Neural cell (in vitro differentiated cells): ENCODE measurements around the gene RTN4RL1. TPM values are rescaled to one million over a fixed set of nuclear protein-coding genes. Genes with fewer than 3 reads are reported as not detected.

Source experiments
- H2AFZ ChIP-seq: fragments of 200-600, 300-800 bp; sonication (generic), shearing (Covaris generic); 2 replicates; pipeline ENCODE4 v1.6.0; 2014; ENCODE audit warnings: low read depth, mild to moderate bottlenecking, antibody characterized with exemption, low read length, moderate library complexity
- H3F3A ChIP-seq: fragments of 200-600 bp; shearing (Covaris generic); 2 replicates; pipeline ENCODE4 v1.6.1; 2016; ENCODE audit warnings: mild to moderate bottlenecking, moderate library complexity, mixed read lengths, antibody characterized with exemption, low read length; ENCODE audit not compliant: insufficient read depth, poor library complexity, severe bottlenecking
- H3K27ac ChIP-seq: fragments of 200-600, 300-800 bp; sonication (generic), shearing (Covaris generic); 2 replicates; pipeline ENCODE4 v1.5.1; 2014; ENCODE audit warnings: mild to moderate bottlenecking, low read length, moderate library complexity
- H3K27me3 ChIP-seq: fragments of 300-800, 200-600 bp; sonication (generic), shearing (Covaris generic); 2 replicates; pipeline ENCODE4 v1.6.0; 2014; ENCODE audit warnings: mild to moderate bottlenecking, low read depth, low read length, moderate library complexity; ENCODE audit not compliant: insufficient read depth
- H3K36me3 ChIP-seq: fragments of 300-800, 200-600 bp; sonication (generic), shearing (Covaris generic); 2 replicates; pipeline ENCODE4 v1.5.1; 2014; ENCODE audit warnings: mild to moderate bottlenecking, antibody characterized with exemption, low read length, moderate library complexity; ENCODE audit not compliant: insufficient read depth
- H3K4me2 ChIP-seq: fragments of 300-800, 200-600 bp; sonication (generic), shearing (Covaris generic); 2 replicates; pipeline ENCODE4 v1.6.0; 2014; ENCODE audit warnings: mild to moderate bottlenecking, low read length
- H3K4me3 ChIP-seq: fragments of 300-800, 200-600 bp; sonication (generic), shearing (Covaris generic); 2 replicates; pipeline ENCODE4 v1.5.1; 2014; ENCODE audit warnings: mild to moderate bottlenecking, low read length, moderate library complexity
- H3K79me2 ChIP-seq: fragments of 200-600 bp; shearing (Covaris generic); replicated peaks from 2 replicates; pipeline ENCODE4 v1.6.0; 2014; ENCODE audit warnings: mild to moderate bottlenecking, low read length, moderate library complexity; ENCODE audit not compliant: insufficient read depth
- H3K9ac ChIP-seq: fragments of 300-800, 200-600 bp; sonication (generic), shearing (Covaris generic); 2 replicates; pipeline ENCODE4 v1.6.1; 2016; ENCODE audit warnings: mild to moderate bottlenecking, low read length, mixed read lengths
- H3K9me2 ChIP-seq: fragments of 200-600 bp; shearing (Covaris generic); 2 replicates; pipeline ENCODE4 v1.6.1; 2016; ENCODE audit warnings: mild to moderate bottlenecking, low read length, mixed read lengths; ENCODE audit not compliant: insufficient read depth
- H3K9me3 ChIP-seq: fragments of 200-600, 300-800 bp; sonication (generic), shearing (Covaris generic); 2 replicates; pipeline ENCODE4 v1.6.1; 2016; ENCODE audit warnings: mild to moderate bottlenecking, mixed run types, low read length, moderate library complexity, mixed read lengths
- H4K20me1 ChIP-seq: fragments of 200-600 bp; shearing (Covaris generic); 2 replicates; pipeline ENCODE4 v1.6.1; 2016; ENCODE audit warnings: mild to moderate bottlenecking, mixed run types; ENCODE audit not compliant: insufficient read depth
- EP300 ChIP-seq: fragments of 450-650 bp; conservative IDR thresholded peaks from 2 replicates; pipeline ENCODE4 v1.6.1; 2014; ENCODE audit warnings: antibody characterized with exemption, mild to moderate bottlenecking, moderate library complexity; ENCODE audit not compliant: poor library complexity, severe bottlenecking
- EZH2 ChIP-seq: fragments of 200-600, 300-800 bp; shearing (Covaris generic), sonication (generic); IDR thresholded peaks from 2 replicates; pipeline ENCODE4 v1.6.1; 2014; ENCODE audit warnings: antibody characterized with exemption, low read length, borderline replicate concordance, mild to moderate bottlenecking; ENCODE audit not compliant: insufficient read depth, poor library complexity, severe bottlenecking
- MXI1 ChIP-seq: fragments of 450-650 bp; conservative IDR thresholded peaks from 2 replicates; pipeline ENCODE4 v1.6.1; 2014; ENCODE audit warnings: antibody characterized with exemption, mild to moderate bottlenecking; ENCODE audit not compliant: poor library complexity, severe bottlenecking
- POLR2AphosphoS5 ChIP-seq: IDR thresholded peaks from 2 replicates; pipeline ENCODE4 v1.6.1; 2012
- RAD21 ChIP-seq: fragments of 450-650 bp; conservative IDR thresholded peaks from 2 replicates; pipeline ENCODE4 v1.6.1; 2014; ENCODE audit warnings: antibody characterized with exemption, mild to moderate bottlenecking, moderate library complexity
- SMC3 ChIP-seq: fragments of 450-650 bp; conservative IDR thresholded peaks from 2 replicates; pipeline ENCODE4 v1.6.1; 2014; ENCODE audit warnings: antibody characterized with exemption, mild to moderate bottlenecking, moderate library complexity; ENCODE audit not compliant: poor library complexity
- TAF1 ChIP-seq: IDR thresholded peaks from 2 replicates; pipeline ENCODE4 v1.6.1; 2012; ENCODE audit warnings: low read depth
- polyA plus RNA-seq: library from polyadenylated mRNA; depleted of rRNA; stranded (reverse); fragments of >200 nt; gene quantifications from 2 replicates; pipeline ENCODE4 v1.2.3, GENCODE V29; 2014
- TF ChIP-seq, protein P1 (sequence below): fragments of 450-650 bp; IDR thresholded peaks from 2 replicates; pipeline ENCODE4 v1.5.1; 2014; ENCODE audit warnings: antibody characterized with exemption, mild to moderate bottlenecking, moderate library complexity; ENCODE audit not compliant: poor library complexity, severe bottlenecking
- TF ChIP-seq, protein P2 (sequence below): IDR thresholded peaks from 2 replicates; pipeline ENCODE4 v1.6.1; 2012; ENCODE audit warnings: borderline replicate concordance

The RTN4RL1 gene
- polyA plus RNA-seq, 1 donor from 2014 or later = 8.1 TPM

DNA sequence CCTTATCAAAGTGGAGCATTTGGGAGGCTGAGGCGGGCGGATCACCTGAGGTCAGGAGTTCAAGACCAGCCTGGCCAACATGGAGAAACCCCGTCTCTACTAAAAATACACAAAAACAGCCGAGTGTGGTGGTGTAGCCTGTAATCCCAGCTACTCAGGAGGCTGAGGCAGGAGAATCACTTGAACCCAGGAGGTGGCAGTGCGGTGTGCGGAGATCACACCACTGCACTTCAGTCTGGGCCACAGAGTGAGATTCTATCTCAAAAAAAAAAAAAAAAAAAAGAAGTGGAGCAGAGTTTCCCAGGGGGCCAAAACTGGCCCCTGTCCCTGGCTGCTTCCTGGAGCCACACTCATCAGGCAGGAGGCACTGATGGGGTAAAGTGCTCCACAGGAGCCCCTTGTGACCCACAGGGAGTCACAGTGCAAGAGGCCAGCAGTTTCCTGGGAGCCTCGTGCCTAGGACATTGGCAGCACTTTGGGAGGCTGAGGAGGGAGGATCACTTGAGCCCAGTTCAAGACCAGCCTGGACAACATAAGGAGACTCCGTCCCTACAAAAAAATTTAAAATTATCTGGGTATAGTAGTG lies 44.4 kb downstream of the RTN4RL1 start:
- Histone ChIP-seq H3K36me3 (no peaks in the 10 kb centered on the region), H3K4me2 (no peak overlapping the region), H4K20me1 (no peaks in the 10 kb centered on the region), H3K9me2 (no peaks in the 10 kb centered on the region), H2AFZ (no peak overlapping the region), H3K9me3 (no peaks in the 10 kb centered on the region), H3K27ac (no peak overlapping the region), H3K4me3 (no peak overlapping the region), H3K79me2 (no peaks in the 10 kb centered on the region), H3K27me3 (no peaks in the 10 kb centered on the region), H3K9ac (no peak overlapping the region), H3F3A (no peaks in the 10 kb centered on the region)
- no peak for TF ChIP-seq MXI1
- TF ChIP-seq POLR2AphosphoS5 = no peak
- TF ChIP-seq RAD21 = no peak
- TF ChIP-seq, protein P1, sequence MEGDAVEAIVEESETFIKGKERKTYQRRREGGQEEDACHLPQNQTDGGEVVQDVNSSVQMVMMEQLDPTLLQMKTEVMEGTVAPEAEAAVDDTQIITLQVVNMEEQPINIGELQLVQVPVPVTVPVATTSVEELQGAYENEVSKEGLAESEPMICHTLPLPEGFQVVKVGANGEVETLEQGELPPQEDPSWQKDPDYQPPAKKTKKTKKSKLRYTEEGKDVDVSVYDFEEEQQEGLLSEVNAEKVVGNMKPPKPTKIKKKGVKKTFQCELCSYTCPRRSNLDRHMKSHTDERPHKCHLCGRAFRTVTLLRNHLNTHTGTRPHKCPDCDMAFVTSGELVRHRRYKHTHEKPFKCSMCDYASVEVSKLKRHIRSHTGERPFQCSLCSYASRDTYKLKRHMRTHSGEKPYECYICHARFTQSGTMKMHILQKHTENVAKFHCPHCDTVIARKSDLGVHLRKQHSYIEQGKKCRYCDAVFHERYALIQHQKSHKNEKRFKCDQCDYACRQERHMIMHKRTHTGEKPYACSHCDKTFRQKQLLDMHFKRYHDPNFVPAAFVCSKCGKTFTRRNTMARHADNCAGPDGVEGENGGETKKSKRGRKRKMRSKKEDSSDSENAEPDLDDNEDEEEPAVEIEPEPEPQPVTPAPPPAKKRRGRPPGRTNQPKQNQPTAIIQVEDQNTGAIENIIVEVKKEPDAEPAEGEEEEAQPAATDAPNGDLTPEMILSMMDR = no peak
- TF ChIP-seq, protein P2, sequence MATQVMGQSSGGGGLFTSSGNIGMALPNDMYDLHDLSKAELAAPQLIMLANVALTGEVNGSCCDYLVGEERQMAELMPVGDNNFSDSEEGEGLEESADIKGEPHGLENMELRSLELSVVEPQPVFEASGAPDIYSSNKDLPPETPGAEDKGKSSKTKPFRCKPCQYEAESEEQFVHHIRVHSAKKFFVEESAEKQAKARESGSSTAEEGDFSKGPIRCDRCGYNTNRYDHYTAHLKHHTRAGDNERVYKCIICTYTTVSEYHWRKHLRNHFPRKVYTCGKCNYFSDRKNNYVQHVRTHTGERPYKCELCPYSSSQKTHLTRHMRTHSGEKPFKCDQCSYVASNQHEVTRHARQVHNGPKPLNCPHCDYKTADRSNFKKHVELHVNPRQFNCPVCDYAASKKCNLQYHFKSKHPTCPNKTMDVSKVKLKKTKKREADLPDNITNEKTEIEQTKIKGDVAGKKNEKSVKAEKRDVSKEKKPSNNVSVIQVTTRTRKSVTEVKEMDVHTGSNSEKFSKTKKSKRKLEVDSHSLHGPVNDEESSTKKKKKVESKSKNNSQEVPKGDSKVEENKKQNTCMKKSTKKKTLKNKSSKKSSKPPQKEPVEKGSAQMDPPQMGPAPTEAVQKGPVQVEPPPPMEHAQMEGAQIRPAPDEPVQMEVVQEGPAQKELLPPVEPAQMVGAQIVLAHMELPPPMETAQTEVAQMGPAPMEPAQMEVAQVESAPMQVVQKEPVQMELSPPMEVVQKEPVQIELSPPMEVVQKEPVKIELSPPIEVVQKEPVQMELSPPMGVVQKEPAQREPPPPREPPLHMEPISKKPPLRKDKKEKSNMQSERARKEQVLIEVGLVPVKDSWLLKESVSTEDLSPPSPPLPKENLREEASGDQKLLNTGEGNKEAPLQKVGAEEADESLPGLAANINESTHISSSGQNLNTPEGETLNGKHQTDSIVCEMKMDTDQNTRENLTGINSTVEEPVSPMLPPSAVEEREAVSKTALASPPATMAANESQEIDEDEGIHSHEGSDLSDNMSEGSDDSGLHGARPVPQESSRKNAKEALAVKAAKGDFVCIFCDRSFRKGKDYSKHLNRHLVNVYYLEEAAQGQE = no peak
- TF ChIP-seq EZH2 = no peak
- no peak for TF ChIP-seq EP300
- TF ChIP-seq TAF1 = no peak
- no peak for TF ChIP-seq SMC3

DNA sequence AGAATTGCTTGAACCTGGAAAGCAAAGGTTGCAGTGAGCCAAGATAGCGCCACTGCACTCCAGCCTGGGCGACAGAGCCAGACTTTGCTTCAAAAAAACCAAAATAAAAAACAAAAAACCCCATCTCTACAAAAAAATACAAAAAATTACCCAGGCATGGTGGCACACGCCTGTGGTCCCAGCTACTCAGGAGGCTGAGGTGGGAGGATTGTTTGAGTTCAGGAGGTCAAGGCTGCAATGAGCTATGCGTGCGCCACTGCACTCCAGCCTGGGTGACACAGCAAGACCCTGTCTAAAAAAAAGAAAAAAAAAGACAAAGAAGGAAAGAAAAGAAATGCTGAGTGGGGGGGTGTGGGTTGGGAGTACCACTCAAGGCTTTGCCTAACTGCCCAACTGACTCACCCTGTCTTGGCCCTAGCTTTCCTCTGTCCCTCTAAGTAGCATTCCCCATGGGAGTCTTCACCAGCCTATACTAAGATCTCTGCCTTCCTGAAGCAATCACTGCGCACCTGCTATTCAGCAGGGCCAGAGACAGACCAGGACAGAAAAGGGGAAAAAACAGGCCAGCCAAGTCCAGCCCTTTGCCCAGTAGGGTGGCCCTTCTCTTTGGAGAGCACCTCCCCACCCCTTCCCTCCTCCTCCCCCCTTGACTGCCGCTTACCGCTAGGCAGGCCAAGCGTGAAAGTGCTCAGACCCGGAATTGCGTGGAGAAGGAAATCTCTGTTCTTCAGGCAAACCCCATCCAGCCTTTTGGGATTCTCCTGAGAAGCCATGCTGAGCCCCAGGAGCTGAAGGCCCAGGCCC lies 45.8 kb downstream of the RTN4RL1 start:
- TF ChIP-seq SMC3 (no peak), EP300 (no peak), MXI1 (no peak), TAF1 (no peak), POLR2AphosphoS5 (no peak), RAD21 (no peak), EZH2 (no peak)
- TF ChIP-seq, protein P2 = no peak
- TF ChIP-seq, protein P1 = no peak
- H3K4me2 ChIP-seq = no peak overlapping the region
- H3K9ac ChIP-seq = no peak overlapping the region
- H3K27ac ChIP-seq = no peak overlapping the region
- H2AFZ ChIP-seq = no peak overlapping the region
- no peaks in the 10 kb centered on the region for H3K79me2 ChIP-seq
- no peaks in the 10 kb centered on the region for H3K36me3 ChIP-seq
- H3K4me3 ChIP-seq = no peak overlapping the region
- no peaks in the 10 kb centered on the region for H3K9me3 ChIP-seq
- H3F3A ChIP-seq = no peaks in the 10 kb centered on the region
- no peaks in the 10 kb centered on the region for H3K27me3 ChIP-seq
- no peaks in the 10 kb centered on the region for H3K9me2 ChIP-seq
- H4K20me1 ChIP-seq = no peaks in the 10 kb centered on the region
